ENCODE measurements around the gene LAMC2. TPM values are rescaled to one million over a fixed set of nuclear protein-coding genes. Genes with fewer than 3 reads are reported as not detected.

LAMC2 gene
- polyA plus RNA-seq, 1 donor (not counting 4 experiments of a cell fraction or from before 2014, with no cell fraction given): 1,627 TPM

GRCh38 chr1:183293876-183294275 is 107.8 kb downstream of the LAMC2 start:
- no peak for TF ChIP-seq CTCF (optimal IDR thresholded peaks at IDR 0.05 in 1 of 3, IDR thresholded peaks at IDR 0.05 in 1 of 3, conservative IDR thresholded peaks at IDR 0.05 in 1 of 3; ENCODE audit: extremely low read depth in 1 of 3, insufficient read depth in 2 of 3, low read length in 3 of 3)
- TF ChIP-seq EZH2 (IDR thresholded peaks at IDR 0.05; ENCODE audit: low read length): no peak
- Histone ChIP-seq H3K36me3 (ENCODE audit: control insufficient read depth in 2 of 2, extremely low read depth in 1 of 2, insufficient read depth in 2 of 2, low read length in 2 of 2) (no peaks in the 10 kb centered on the region), H2AFZ (ENCODE audit: control insufficient read depth, low read length) (no peak overlapping the region), H4K20me1 (ENCODE audit: control insufficient read depth, extremely low read depth, insufficient read depth, low read length) (no peaks in the 10 kb centered on the region), H3K4me1 (ENCODE audit: control insufficient read depth, extremely low read depth, insufficient read depth, low read length) (peaks cover 16% of the 10 kb centered on the region), H3K9me1 (ENCODE audit: control insufficient read depth, extremely low read depth, insufficient read depth, low read length) (no peaks in the 10 kb centered on the region), H3K4me3 (ENCODE audit: control insufficient read depth in 2 of 3, extremely low read depth in 1 of 3, insufficient read depth in 2 of 3, low read depth in 1 of 3, low read length in 3 of 3) (no peak overlapping the region), H3K9ac (ENCODE audit: control insufficient read depth, extremely low read depth, insufficient read depth, low read length) (no peak overlapping the region), H3K4me2 (ENCODE audit: control insufficient read depth, extremely low read depth, insufficient read depth, low read depth, low read length) (no peak overlapping the region), H3K79me2 (ENCODE audit: control insufficient read depth, insufficient read depth, low read length) (no peaks in the 10 kb centered on the region), H3K27me3 (ENCODE audit: control insufficient read depth, extremely low read depth, insufficient read depth, low read length) (no peaks in the 10 kb centered on the region), H3K27ac (ENCODE audit: control insufficient read depth, insufficient read depth, low read length) (no peak overlapping the region), H3K9me3 (ENCODE audit: control insufficient read depth, low read depth, low read length) (no peaks in the 10 kb centered on the region)
- no peak for FAIRE-seq
- DNase-seq (ENCODE audit: low read depth, low spot score): no peak
- dilution Hi-C loops (cut with MboI; ENCODE audit: extremely low pct_ligation_motif_present, low sequenced_read_pairs): no loop called here

Other genes with a start within 250 kb of the LAMC2 start
- gene SHCBP1L, start 233.1 kb upstream of the LAMC2 start, polyA plus RNA-seq: not detected in 3 replicates
- gene LAMC1, start 162.8 kb upstream of the LAMC2 start, polyA plus RNA-seq: 40.9 to 76.4 TPM (median 66.6 TPM) in 3 replicates
- 0.72 to 0.80 TPM (median 0.76 TPM) in 3 replicates for gene NMNAT2, start 232.1 kb downstream of the LAMC2 start, polyA plus RNA-seq